Measurements from ENCODE around the gene PDE4D. TPM values are rescaled to one million over a fixed set of nuclear protein-coding genes. Genes with fewer than 3 reads are reported as not detected.

The PDE4D gene
- total RNA-seq, 1 donor, result 19.9 TPM

DNA sequence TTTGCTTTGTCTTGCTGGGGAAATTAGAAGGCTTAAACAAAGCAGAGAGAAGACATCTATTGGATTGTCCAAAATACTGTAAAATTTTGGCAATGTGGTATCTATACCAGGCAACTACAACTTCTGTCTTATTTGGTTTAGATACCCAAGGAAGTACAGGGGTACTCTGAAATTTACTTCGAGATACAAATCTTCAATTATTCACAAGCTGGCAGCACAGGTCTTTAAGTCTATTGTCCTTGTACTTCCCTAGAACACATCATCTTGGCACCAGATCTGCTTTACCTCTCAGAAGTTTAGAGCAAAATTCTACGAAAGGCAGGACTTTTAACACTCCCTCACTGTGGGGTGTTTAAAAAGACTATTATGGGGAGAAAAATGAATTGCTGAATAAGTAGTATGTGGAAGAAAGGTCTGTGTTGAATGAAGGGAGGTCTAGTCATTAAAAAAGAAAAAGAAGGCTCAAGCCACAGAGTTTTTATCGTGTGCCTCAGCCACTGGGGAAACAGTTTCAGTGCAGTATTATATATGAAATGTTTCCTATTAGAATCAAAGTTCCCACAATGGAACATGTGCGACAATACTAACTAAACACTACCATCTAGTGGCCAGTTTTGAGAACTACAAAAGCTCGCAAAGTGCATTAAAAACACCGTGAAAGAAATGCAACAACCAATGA lies 93.7 kb downstream of the PDE4D start:
- DNase-seq (ENCODE audit: insufficient read length, low spot score, missing footprints), result no peak
- Histone ChIP-seq H3K27me3 (ENCODE audit: insufficient read depth, low read length) (peaks cover 7% of the 10 kb centered on the region), H3K9me3 (ENCODE audit: low read depth, low read length) (no peaks in the 10 kb centered on the region), H3K27ac (ENCODE audit: low read depth, low read length) (no peak overlapping the region), H3K79me2 (ENCODE audit: insufficient read depth, low read length) (no peaks in the 10 kb centered on the region), H3K4me2 (ENCODE audit: insufficient read depth, low read length) (peak overlapping the region; percentile 61), H3K36me3 (ENCODE audit: insufficient read depth, low read length) (no peaks in the 10 kb centered on the region), H3K4me1 (ENCODE audit: insufficient read depth, low read length) (no peaks in the 10 kb centered on the region), H4K20me1 (ENCODE audit: insufficient read depth, low read length) (no peaks in the 10 kb centered on the region), H3K4me3 (ENCODE audit: insufficient read depth, low read length) (no peak overlapping the region), H2AFZ (ENCODE audit: low read length) (no peak overlapping the region)
- TF ChIP-seq, protein P1, sequence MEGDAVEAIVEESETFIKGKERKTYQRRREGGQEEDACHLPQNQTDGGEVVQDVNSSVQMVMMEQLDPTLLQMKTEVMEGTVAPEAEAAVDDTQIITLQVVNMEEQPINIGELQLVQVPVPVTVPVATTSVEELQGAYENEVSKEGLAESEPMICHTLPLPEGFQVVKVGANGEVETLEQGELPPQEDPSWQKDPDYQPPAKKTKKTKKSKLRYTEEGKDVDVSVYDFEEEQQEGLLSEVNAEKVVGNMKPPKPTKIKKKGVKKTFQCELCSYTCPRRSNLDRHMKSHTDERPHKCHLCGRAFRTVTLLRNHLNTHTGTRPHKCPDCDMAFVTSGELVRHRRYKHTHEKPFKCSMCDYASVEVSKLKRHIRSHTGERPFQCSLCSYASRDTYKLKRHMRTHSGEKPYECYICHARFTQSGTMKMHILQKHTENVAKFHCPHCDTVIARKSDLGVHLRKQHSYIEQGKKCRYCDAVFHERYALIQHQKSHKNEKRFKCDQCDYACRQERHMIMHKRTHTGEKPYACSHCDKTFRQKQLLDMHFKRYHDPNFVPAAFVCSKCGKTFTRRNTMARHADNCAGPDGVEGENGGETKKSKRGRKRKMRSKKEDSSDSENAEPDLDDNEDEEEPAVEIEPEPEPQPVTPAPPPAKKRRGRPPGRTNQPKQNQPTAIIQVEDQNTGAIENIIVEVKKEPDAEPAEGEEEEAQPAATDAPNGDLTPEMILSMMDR (IDR thresholded peaks at IDR 0.05; ENCODE audit: extremely low read depth, low read depth, low read length), result peak; percentile 69

DNA sequence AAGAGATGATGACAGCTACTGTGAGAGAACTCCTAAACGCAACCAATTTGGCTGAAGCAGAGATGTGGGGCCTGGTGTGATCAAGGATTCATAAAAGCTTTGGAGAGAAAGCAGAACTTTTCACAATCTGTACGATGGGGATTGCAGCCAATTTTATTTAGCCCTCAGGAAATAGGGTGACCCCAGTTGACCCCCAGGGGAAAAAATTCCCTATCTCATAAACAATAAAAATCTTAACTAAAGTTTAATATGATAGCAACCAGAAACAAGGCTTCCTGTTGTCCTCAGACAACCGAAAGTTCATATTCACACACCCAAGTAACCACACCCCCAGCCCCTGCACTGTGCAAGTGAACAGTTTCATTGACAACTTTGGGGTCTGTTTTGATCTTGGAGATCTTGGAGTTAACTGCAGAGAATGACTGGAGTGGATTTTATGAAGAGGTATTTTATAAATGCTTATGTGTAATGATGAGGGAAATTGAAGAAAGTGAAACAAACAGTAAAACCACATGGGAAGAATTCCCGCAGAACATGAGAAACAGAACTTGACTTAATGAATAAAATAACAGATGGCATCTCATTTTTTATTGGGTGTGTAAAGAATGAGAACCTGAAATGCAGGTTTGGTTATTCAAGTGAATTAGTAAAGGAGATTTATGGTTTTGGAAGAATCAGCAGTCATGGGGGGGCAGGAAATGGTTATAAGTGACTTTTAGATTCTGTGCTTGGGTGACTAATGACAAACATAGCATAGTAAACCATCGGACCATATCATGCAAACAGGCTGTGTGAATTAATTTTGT lies 94.5 kb downstream of the PDE4D start:
- TF ChIP-seq, protein P1 (IDR thresholded peaks at IDR 0.05; ENCODE audit: extremely low read depth, low read depth, low read length), result no peak
- Histone ChIP-seq H3K27ac (ENCODE audit: low read depth, low read length) (no peak overlapping the region), H3K79me2 (ENCODE audit: insufficient read depth, low read length) (no peaks in the 10 kb centered on the region), H3K4me1 (ENCODE audit: insufficient read depth, low read length) (no peaks in the 10 kb centered on the region), H3K36me3 (ENCODE audit: insufficient read depth, low read length) (no peaks in the 10 kb centered on the region), H3K4me2 (ENCODE audit: insufficient read depth, low read length) (peak overlapping the region; percentile 61), H4K20me1 (ENCODE audit: insufficient read depth, low read length) (no peaks in the 10 kb centered on the region), H3K4me3 (ENCODE audit: insufficient read depth, low read length) (no peak overlapping the region), H2AFZ (ENCODE audit: low read length) (no peak overlapping the region), H3K9me3 (ENCODE audit: low read depth, low read length) (no peaks in the 10 kb centered on the region), H3K27me3 (ENCODE audit: insufficient read depth, low read length) (peaks cover 6% of the 10 kb centered on the region)
- no peak for DNase-seq (ENCODE audit: insufficient read length, low spot score, missing footprints)

DNA sequence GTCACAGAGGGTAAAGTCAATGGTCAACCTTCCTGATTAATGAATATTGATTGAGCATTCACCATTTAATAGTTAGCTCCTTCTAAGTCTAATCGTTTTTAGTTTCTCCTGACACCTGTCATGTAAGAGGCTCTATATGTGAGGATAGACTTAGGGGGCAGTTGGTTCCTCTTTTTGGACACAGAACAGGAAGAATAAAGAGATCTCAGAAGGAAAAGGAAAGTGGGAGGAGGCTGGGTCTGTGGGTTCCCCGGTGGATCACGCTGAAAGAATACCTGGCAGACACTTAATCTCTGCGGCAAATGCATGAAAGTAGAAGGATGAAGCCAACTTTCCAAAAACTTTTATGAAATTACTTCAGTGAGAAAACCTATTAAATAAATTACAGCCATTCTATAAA lies 98.4 kb downstream of the PDE4D start:
- Histone ChIP-seq H3K79me2 (ENCODE audit: insufficient read depth, low read length) (no peaks in the 10 kb centered on the region), H4K20me1 (ENCODE audit: insufficient read depth, low read length) (no peaks in the 10 kb centered on the region), H3K9me3 (ENCODE audit: low read depth, low read length) (no peaks in the 10 kb centered on the region), H3K27ac (ENCODE audit: low read depth, low read length) (no peak overlapping the region), H3K27me3 (ENCODE audit: insufficient read depth, low read length) (peaks cover 3% of the 10 kb centered on the region), H3K4me2 (ENCODE audit: insufficient read depth, low read length) (no peak overlapping the region), H2AFZ (ENCODE audit: low read length) (no peak overlapping the region), H3K4me3 (ENCODE audit: insufficient read depth, low read length) (no peak overlapping the region), H3K36me3 (ENCODE audit: insufficient read depth, low read length) (no peaks in the 10 kb centered on the region), H3K4me1 (ENCODE audit: insufficient read depth, low read length) (peaks cover 15% of the 10 kb centered on the region)
- TF ChIP-seq, protein P1 (IDR thresholded peaks at IDR 0.05; ENCODE audit: extremely low read depth, low read depth, low read length), result no peak
- DNase-seq (ENCODE audit: insufficient read length, low spot score, missing footprints), result no peak

- peak overlapping the region; percentile 35 for H3K4me2 ChIP-seq (ENCODE audit: insufficient read depth, low read length)
- H3K79me2 ChIP-seq (ENCODE audit: insufficient read depth, low read length), result no peaks in the 10 kb centered on the region
- peak overlapping the region; percentile 62 for H3K27ac ChIP-seq (ENCODE audit: low read depth, low read length)
- H4K20me1 ChIP-seq (ENCODE audit: insufficient read depth, low read length), result no peaks in the 10 kb centered on the region
- no peak overlapping the region for H3K4me3 ChIP-seq (ENCODE audit: insufficient read depth, low read length)
- H3K4me1 ChIP-seq (ENCODE audit: insufficient read depth, low read length), result peaks cover 15% of the 10 kb centered on the region
- H3K9me3 ChIP-seq (ENCODE audit: low read depth, low read length), result no peaks in the 10 kb centered on the region
- H3K27me3 ChIP-seq (ENCODE audit: insufficient read depth, low read length), result peaks cover 3% of the 10 kb centered on the region
- no peak for DNase-seq (ENCODE audit: insufficient read length, low spot score, missing footprints)
- H3K36me3 ChIP-seq (ENCODE audit: insufficient read depth, low read length), result no peaks in the 10 kb centered on the region
- TF ChIP-seq, protein P1 (IDR thresholded peaks at IDR 0.05; ENCODE audit: extremely low read depth, low read depth, low read length), result no peak
- H2AFZ ChIP-seq (ENCODE audit: low read length), result no peak overlapping the region
Observed at GRCh38 chr5:59792983-59793585, 100.4 kb downstream of the PDE4D start.

Data from osteoblast (primary cell).